GM12891 (cell line): ENCODE data around the gene RBM48. TPM values are rescaled to one million over a fixed set of nuclear protein-coding genes. Genes with fewer than 3 reads are reported as not detected.
"Not testable (repeated sequence)": the region's sequence is repeated elsewhere in the genome, so short reads cannot be mapped to it uniquely, and the experiment has no call there.

Experiments used
- DNase-seq: peaks from one replicate; pipeline ENCODE4 v3.0.0; 2011; ENCODE audit warnings: low spot score; ENCODE audit not compliant: insufficient read length
- FAIRE-seq: peaks from 2 replicates; lab custom pipeline; 2011; peaks lifted over from hg19 to GRCh38; lab: Jason Lieb, UNC
- PAX5 ChIP-seq: IDR thresholded peaks from 2 replicates; pipeline ENCODE4 v1.6.1; 2011; ENCODE audit warnings: low read length, moderate library complexity, mild to moderate bottlenecking; ENCODE audit not compliant: insufficient read depth, severe bottlenecking
- POLR2A ChIP-seq: IDR thresholded peaks from 2 replicates; pipeline ENCODE4 v1.6.1; 2011; ENCODE audit warnings: low read depth, low read length, control low read depth
- POLR2AphosphoS5 ChIP-seq: IDR thresholded peaks from 2 replicates; pipeline ENCODE4 v1.6.1; 2011; ENCODE audit warnings: low read depth, low read length, control low read depth
- POU2F2 ChIP-seq: IDR thresholded peaks from 2 replicates; pipeline ENCODE4 v1.6.1; 2011; ENCODE audit warnings: low read depth, mild to moderate bottlenecking, control low read depth, low read length, moderate library complexity
- SPI1 ChIP-seq: IDR thresholded peaks from 2 replicates; pipeline ENCODE4 v1.6.1; 2011; ENCODE audit warnings: low read depth, low read length, control low read depth
- TAF1 ChIP-seq: IDR thresholded peaks from 2 replicates; pipeline ENCODE4 v1.6.1; 2011; ENCODE audit warnings: low read depth, low read length, control low read depth
- polyA plus RNA-seq: library from polyadenylated mRNA; unstranded; fragments of >200 nt; gene quantifications from one replicate; pipeline ENCODE4 v1.2.1, GENCODE V29; 2012; ENCODE audit warnings: low read depth, missing spikeins, inconsistent platforms; ENCODE audit not compliant: missing spikeins

The RBM48 gene
- polyA plus RNA-seq, result 8.0 TPM

GRCh38 chr7:92528188-92528957 lies at the start of gene RBM48, which contains the start of gene PEX1:
Gene RBM48 (plus strand): TSS chr7:92528795. CDS start chr7:92528814, 19 bp downstream.
Gene PEX1 (minus strand): TSS chr7:92528520. CDS start chr7:92528435, 85 bp downstream.
- DNase-seq, result peak; percentile 80
- peak; percentile 95 for FAIRE-seq
- TF ChIP-seq POU2F2 (0 out of 2 replicates have a peak, but pooled peaks have one; percentile 31), SPI1 (no peak), POLR2A (peak; percentile 87), TAF1 (peak; percentile 83), POLR2AphosphoS5 (peak; percentile 85), PAX5 (no peak)

DNA sequence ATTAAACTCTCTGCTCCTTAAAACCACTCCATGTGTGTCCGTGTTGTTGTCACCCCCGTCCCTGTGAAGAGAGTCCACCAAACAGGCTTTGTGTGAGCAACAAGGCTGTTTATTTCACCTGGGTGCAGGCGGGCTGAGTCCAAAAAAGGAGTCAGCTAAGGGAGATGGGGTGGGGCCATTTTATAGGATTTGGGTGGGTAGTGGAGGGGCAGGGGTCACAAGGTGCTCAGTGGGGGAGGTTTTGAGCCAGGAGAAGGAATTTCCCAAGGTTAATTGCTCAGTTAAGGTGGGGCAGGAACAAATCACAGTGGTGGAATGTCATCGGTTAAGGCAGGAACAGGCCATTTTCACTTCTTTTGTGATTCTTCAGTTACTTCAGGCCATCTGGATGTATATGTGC lies 49.4 kb upstream of the RBM48 start:
- not testable (repeated sequence) for FAIRE-seq, DNase-seq

DNA sequence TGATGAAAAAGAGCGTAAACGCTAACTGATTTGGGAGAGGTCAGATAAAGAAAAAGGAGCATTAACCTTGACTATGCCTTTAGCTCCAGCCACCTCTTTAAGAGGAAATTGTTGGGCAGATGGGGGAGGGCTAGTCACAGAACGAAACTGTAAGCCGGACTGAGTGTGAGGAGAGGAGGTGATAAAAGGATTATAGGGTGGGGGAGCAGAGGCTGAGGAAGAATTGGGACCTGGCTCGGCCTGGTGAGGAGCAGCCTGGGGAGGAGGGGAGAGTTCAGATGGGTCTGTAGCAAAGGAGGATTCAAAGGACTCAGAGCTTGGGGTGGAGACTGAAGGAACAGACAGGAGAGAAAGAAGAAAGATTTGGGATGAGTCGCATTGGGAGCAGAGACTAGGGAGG lies 45.0 kb upstream of the RBM48 start:
- not testable (repeated sequence) for DNase-seq, FAIRE-seq

DNA sequence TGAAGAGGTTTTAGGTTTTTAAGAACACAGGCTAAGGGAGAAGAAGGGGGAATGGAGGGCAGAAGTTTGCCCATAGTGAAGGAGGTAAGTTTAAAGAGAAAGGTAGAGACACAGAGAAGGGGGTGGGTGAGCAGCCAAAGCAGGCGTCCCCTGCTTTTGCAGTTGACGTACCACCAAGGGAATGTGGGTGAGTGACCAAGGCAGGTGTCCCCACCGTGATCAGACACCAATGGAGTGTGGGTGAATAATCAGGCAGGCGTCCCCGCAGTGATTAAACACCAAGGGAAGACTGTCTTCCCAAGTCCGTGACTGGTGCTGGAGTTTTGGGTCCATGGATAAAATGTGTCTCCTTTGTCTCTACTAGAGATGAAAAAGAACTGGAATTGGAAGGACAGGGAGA lies 44.4 kb upstream of the RBM48 start:
- not testable (repeated sequence) for DNase-seq, FAIRE-seq

- TF ChIP-seq POLR2A, result no peak
- TF ChIP-seq POLR2AphosphoS5, result no peak
- no peak for TF ChIP-seq TAF1
- no peak for TF ChIP-seq SPI1
- no peak for TF ChIP-seq PAX5
- no peak for TF ChIP-seq POU2F2
- FAIRE-seq (no peak), DNase-seq (no peak)
Observed at GRCh38 chr7:92485267-92485892, 43.2 kb upstream of the RBM48 start.

DNA sequence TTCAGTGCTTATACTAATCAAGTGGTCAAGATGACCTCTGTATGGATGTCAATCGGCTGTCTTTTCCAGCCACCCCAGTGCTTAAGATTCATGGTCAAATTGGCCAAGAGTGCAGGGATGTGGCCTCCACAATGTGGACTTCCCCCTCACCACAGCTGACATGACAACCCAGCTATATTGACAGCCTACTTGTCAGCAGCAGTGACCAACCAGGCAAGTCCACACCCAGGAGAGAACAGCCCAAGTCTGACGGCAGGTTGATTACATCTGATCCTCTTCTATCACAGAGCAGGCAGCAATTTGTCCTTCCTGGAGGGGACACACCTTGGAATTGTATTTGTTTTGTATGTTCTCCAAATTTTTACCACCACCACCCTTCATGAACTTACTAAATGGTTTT lies 42.6 kb upstream of the RBM48 start:
- DNase-seq (no peak), FAIRE-seq (no peak)
- TF ChIP-seq SPI1 (no peak), POLR2AphosphoS5 (no peak), TAF1 (no peak), PAX5 (no peak), POU2F2 (no peak), POLR2A (no peak)

DNA sequence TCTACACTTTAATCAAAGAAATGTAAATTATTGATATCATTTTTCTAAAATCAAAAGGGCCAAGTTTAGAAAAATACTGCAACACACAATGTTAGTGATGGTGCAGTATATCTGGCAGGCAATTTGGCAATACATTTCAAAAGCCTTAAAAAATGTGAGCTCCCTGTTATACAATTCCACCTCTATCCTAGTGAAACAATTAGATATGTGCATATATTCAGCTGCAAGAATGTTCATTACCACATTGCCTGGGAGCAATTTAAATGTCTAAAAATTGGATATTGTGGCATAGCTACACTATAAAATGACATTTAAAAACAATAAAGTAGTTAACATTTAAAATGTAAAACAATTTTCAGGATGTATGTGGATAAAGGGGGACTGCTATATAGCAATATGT lies 40.8 kb upstream of the RBM48 start:
- TF ChIP-seq TAF1 (no peak), POLR2AphosphoS5 (no peak), SPI1 (no peak), POU2F2 (no peak), POLR2A (no peak), PAX5 (no peak)
- no peak for DNase-seq
- FAIRE-seq, result no peak

GRCh38 chr7:92489634-92490033 lies 39.0 kb upstream of the RBM48 start:
- FAIRE-seq (no peak), DNase-seq (no peak)
- no peak for TF ChIP-seq PAX5
- TF ChIP-seq SPI1, result no peak
- no peak for TF ChIP-seq POLR2A
- no peak for TF ChIP-seq POU2F2
- no peak for TF ChIP-seq TAF1
- no peak for TF ChIP-seq POLR2AphosphoS5

DNA sequence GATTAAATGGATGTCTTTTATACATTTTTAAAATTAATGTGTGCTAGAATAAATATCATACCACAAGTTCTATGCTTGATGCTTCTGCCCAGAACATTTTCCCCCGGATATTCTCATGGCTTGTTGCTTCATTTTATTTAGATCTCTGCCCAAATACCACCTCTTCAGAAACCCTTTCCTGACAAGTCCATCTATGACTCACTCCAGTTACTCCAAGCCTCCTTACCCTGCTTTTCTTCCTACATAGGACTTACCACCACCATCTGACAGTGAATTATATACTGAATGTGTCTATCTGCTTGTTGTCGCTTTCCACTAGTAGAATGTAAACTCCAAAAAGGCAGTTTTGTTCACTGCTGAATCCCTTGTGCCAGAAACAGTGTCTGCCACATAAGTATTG lies 31.7 kb upstream of the RBM48 start:
- peak; percentile 13 for FAIRE-seq
- TF ChIP-seq POLR2A (no peak), POU2F2 (no peak), PAX5 (no peak), SPI1 (no peak), TAF1 (no peak), POLR2AphosphoS5 (no peak)

GRCh38 chr7:92498557-92498956 lies 30.0 kb upstream of the RBM48 start:
- TF ChIP-seq POLR2AphosphoS5 (no peak), PAX5 (no peak), TAF1 (no peak)
- FAIRE-seq (no peak), DNase-seq (no peak)

More for the DNA sequence above, 31.7 kb upstream of the RBM48 start:
- no peak for DNase-seq
